ENCODE data around the gene PRR30. TPM values are rescaled to one million over a fixed set of nuclear protein-coding genes. Genes with fewer than 3 reads are reported as not detected.

The PRR30 gene
- total and polyA plus RNA-seq, 8 donors: not detected

GRCh38 chr2:27145682-27146081, 6.5 kb upstream of the PRR30 start:
- no peak for DNase-seq
- intact Hi-C loops (cut with DNase I; ENCODE audit: low total_unique reads): no loop called here
- WGBS, 5 donors: 72 to 90% (median 74%) methylated on average over 2 of the region's 2 CpGs

GRCh38 chr2:27143285-27143684, 4.1 kb upstream of the PRR30 start:
- no peak for DNase-seq
- intact Hi-C loops (cut with DNase I; ENCODE audit: low total_unique reads): no loop called here
- 17 to 56% (median 27%) methylated on average over 1 of the region's 1 CpG for WGBS, 5 donors
- Histone ChIP-seq H3K27me3 (peaks cover 0 to 4% (median 0%) of the 10 kb centered on the region in 3 donors), H3K36me3 (no peaks in the 10 kb centered on the region), H3K4me3 (no peak overlapping the region), H3K27ac (no peak overlapping the region), H3K9me3 (no peaks in the 10 kb centered on the region), H3K4me1 (no peaks in the 10 kb centered on the region)
- TF ChIP-seq POLR2A (IDR thresholded peaks at IDR 0.05): no peak
- no peak for TF ChIP-seq POLR2AphosphoS5 (IDR thresholded peaks at IDR 0.05)
- TF ChIP-seq CTCF (IDR thresholded peaks at IDR 0.05): no peak
- no peak for TF ChIP-seq EP300 (IDR thresholded peaks at IDR 0.05)

More at GRCh38 chr2:27145682-27146081, 6.5 kb upstream of the PRR30 start:
- no peak for TF ChIP-seq CTCF (IDR thresholded peaks at IDR 0.05)
- no peak for TF ChIP-seq EP300 (IDR thresholded peaks at IDR 0.05)
- TF ChIP-seq POLR2AphosphoS5 (IDR thresholded peaks at IDR 0.05): no peak
- no peak for TF ChIP-seq POLR2A (IDR thresholded peaks at IDR 0.05)
- Histone ChIP-seq H3K9me3 (no peaks in the 10 kb centered on the region), H3K36me3 (no peaks in the 10 kb centered on the region), H3K4me1 (no peaks in the 10 kb centered on the region), H3K4me3 (no peak overlapping the region), H3K27me3 (peaks cover 0 to 23% (median 0%) of the 10 kb centered on the region in 3 donors), H3K27ac (no peak overlapping the region)

- DNase-seq: no peak
- no peaks in the 10 kb centered on the region for H3K9me3 ChIP-seq
- 78 to 86% (median 82%) methylated on average over 5 to 7 of the region's 7 CpGs for WGBS, 5 donors
- intact Hi-C loops (cut with DNase I; ENCODE audit: low total_unique reads): no loop called here
- H3K4me3 ChIP-seq: no peak overlapping the region
- no peaks in the 10 kb centered on the region for H3K27me3 ChIP-seq
- H3K4me1 ChIP-seq: peaks cover 7 to 13% (median 9%) of the 10 kb centered on the region in 4 donors
- no peak for TF ChIP-seq POLR2AphosphoS5 (IDR thresholded peaks at IDR 0.05)
- TF ChIP-seq CTCF (IDR thresholded peaks at IDR 0.05): no peak
- TF ChIP-seq EP300 (IDR thresholded peaks at IDR 0.05): no peak
- H3K27ac ChIP-seq: no peak overlapping the region
- no peaks in the 10 kb centered on the region for H3K36me3 ChIP-seq
These were observed 1.1 kb downstream of the PRR30 start for GRCh38 chr2:27138111-27138510.

GRCh38 chr2:27137322-27137935, 1.8 kb downstream of the PRR30 start:
- no peak for TF ChIP-seq POLR2A (IDR thresholded peaks at IDR 0.05)
- H3K27me3 ChIP-seq: no peaks in the 10 kb centered on the region
- no peak overlapping the region for H3K27ac ChIP-seq
- H3K4me3 ChIP-seq: no peak overlapping the region
- peaks cover 10 to 19% (median 16%) of the 10 kb centered on the region in 4 donors for H3K4me1 ChIP-seq
- intact Hi-C loops (cut with DNase I; ENCODE audit: low total_unique reads): no loop called here
- WGBS, 5 donors: 93 to 95% (median 94%) methylated on average over 17 to 21 of the region's 21 CpGs
- DNase-seq: no peak
- no peaks in the 10 kb centered on the region for H3K9me3 ChIP-seq
- H3K36me3 ChIP-seq: peaks cover 3 to 7% (median 4%) of the 10 kb centered on the region in 4 donors

GRCh38 chr2:27136751-27137150, 2.5 kb downstream of the PRR30 start:
- H3K27me3 ChIP-seq: no peaks in the 10 kb centered on the region
- no peak for DNase-seq
- 92 to 98% (median 92%) methylated on average over 4 to 7 of the region's 7 CpGs for WGBS, 5 donors
- peaks cover 10 to 13% (median 11%) of the 10 kb centered on the region in 4 donors for H3K36me3 ChIP-seq
- no peak overlapping the region for H3K27ac ChIP-seq
- intact Hi-C loops (cut with DNase I; ENCODE audit: low total_unique reads): no loop called here
- peaks cover 10 to 25% (median 20%) of the 10 kb centered on the region in 4 donors for H3K4me1 ChIP-seq
- no peaks in the 10 kb centered on the region for H3K9me3 ChIP-seq
- H3K4me3 ChIP-seq: no peak overlapping the region
- TF ChIP-seq POLR2AphosphoS5 (IDR thresholded peaks at IDR 0.05) (no peak), EP300 (IDR thresholded peaks at IDR 0.05) (no peak), CTCF (IDR thresholded peaks at IDR 0.05) (no peak)

Data from stomach (tissue), 9 donors.